ENCODE results near the gene IFNG. TPM values are rescaled to one million over a fixed set of nuclear protein-coding genes. Genes with fewer than 3 reads are reported as not detected.

The IFNG gene
- total RNA-seq, 1 experiment from 2014 or later = 0.44 TPM

GRCh38 chr12:68200854-68201253 lies 41.3 kb upstream of the IFNG start:
- no peak overlapping the region for H3K4me3 ChIP-seq (replicated peaks in 1 of 2; ENCODE audit: low read depth in 1 of 2, low read length in 2 of 2)
- no peaks in the 10 kb centered on the region for H3K27me3 ChIP-seq (ENCODE audit: insufficient read depth, low read length)
- no peaks in the 10 kb centered on the region for H3K36me3 ChIP-seq (ENCODE audit: control insufficient read depth in 1 of 2, insufficient read depth in 2 of 2, low read length in 2 of 2)
- intact Hi-C loops (cut with micrococcal nuclease) = no loop called here
- ChIA-PET RAD21 (ENCODE audit: low non-redundant PET in 1 of 2, low total read pairs in 2 of 2, uncharacterized antibody in 2 of 2, unreplicated experiment in 2 of 2) (no interaction called here), POLR2A (interaction anchor here (0.5 kb wide), 1 partner anchor 149 kb away, joined by 3 read pairs; no protein-coding TSS in a partner anchor), CTCF (no interaction called here)
- ATAC-seq = no peak
- no peaks in the 10 kb centered on the region for H3K9me3 ChIP-seq (ENCODE audit: control insufficient read depth in 1 of 2, insufficient read depth in 1 of 2, low read depth in 1 of 2, low read length in 2 of 2)
- no peaks in the 10 kb centered on the region for H4K20me1 ChIP-seq (ENCODE audit: insufficient read depth)
- BruUV-seq (replicated peaks) = no TSS peak
- no peaks in the 10 kb centered on the region for H3K9me2 ChIP-seq (ENCODE audit: insufficient read depth)
- no peaks in the 10 kb centered on the region for H3K4me1 ChIP-seq (ENCODE audit: control insufficient read depth in 1 of 2, insufficient read depth in 2 of 2, low read length in 2 of 2)
- no peak overlapping the region for H2AFZ ChIP-seq (ENCODE audit: low read depth, low read length, poor library complexity, severe bottlenecking)
- H3K4me2 ChIP-seq (ENCODE audit: low read length) = no peak overlapping the region
- no peak overlapping the region for H3K27ac ChIP-seq (ENCODE audit: low read depth, low read length)
- TF ChIP-seq SP1 (IDR thresholded peaks at IDR 0.05; ENCODE audit: low read depth) (no peak), EGR1 (IDR thresholded peaks at IDR 0.05; ENCODE audit: low read depth) (no peak), MAX (IDR thresholded peaks at IDR 0.05) (no peak), JUND (IDR thresholded peaks at IDR 0.05) (no peak), EZH2phosphoT487 (IDR thresholded peaks at IDR 0.05; ENCODE audit: borderline replicate concordance) (no peak), SIN3A (IDR thresholded peaks at IDR 0.05; ENCODE audit: low read depth) (no peak), SRF (IDR thresholded peaks at IDR 0.05; ENCODE audit: low read depth) (no peak), YY1 (IDR thresholded peaks at IDR 0.05; ENCODE audit: extremely low read depth, insufficient replicate concordance, low read depth, low read length) (no peak), ZBTB33 (IDR thresholded peaks at IDR 0.05; ENCODE audit: extremely low read depth, insufficient replicate concordance, low read length) (no peak), ELF1 (IDR thresholded peaks at IDR 0.05; ENCODE audit: borderline replicate concordance, low read depth) (no peak), CEBPB (IDR thresholded peaks at IDR 0.05; ENCODE audit: low read depth) (no peak), ATF3 (IDR thresholded peaks at IDR 0.05) (no peak), CTCF (IDR thresholded peaks at IDR 0.05 in 2 of 3, conservative IDR thresholded peaks at IDR 0.05 in 1 of 3; ENCODE audit: borderline replicate concordance in 1 of 3, insufficient read depth in 1 of 3, low read depth in 2 of 3, low read length in 2 of 3) (no peak), REST (IDR thresholded peaks at IDR 0.05; ENCODE audit: low read depth) (no peak)
- DNase-seq (ENCODE audit: low read depth, low spot score) = no peak
- H3K9ac ChIP-seq (ENCODE audit: low read length) = no peak overlapping the region
- H3K79me2 ChIP-seq (ENCODE audit: insufficient read depth, low read length) = no peaks in the 10 kb centered on the region
